HFFc6 (cell line): Measurements from ENCODE around the gene GPR17. TPM values are rescaled to one million over a fixed set of nuclear protein-coding genes. Genes with fewer than 3 reads are reported as not detected.
A peak's percentile ranks its signal among the peaks of the same experiment; 100 is the strongest.

Experiments used
- DNase-seq: peaks from one replicate; pipeline ENCODE4 v3.0.0-alpha.2; 2018
- H3K27ac Mint-ChIP-seq: 2 replicates; pipeline ENCODE4 v1.8.0; 2020; ENCODE audit warnings: mild to moderate bottlenecking, mixed read lengths
- H3K27me3 Mint-ChIP-seq: 2 replicates; pipeline ENCODE4 v1.8.0; 2021; ENCODE audit warnings: mild to moderate bottlenecking, moderate library complexity, mixed read lengths; ENCODE audit not compliant: insufficient read depth
- H3K36me3 Mint-ChIP-seq: 2 replicates; pipeline ENCODE4 v1.8.0; 2021; ENCODE audit warnings: low read depth, mixed read lengths
- H3K4me1 Mint-ChIP-seq: 2 replicates; pipeline ENCODE4 v1.8.0; 2020; ENCODE audit warnings: low read depth, mixed read lengths
- H3K4me3 Mint-ChIP-seq: 2 replicates; pipeline ENCODE4 v1.8.0; 2020; ENCODE audit warnings: mild to moderate bottlenecking, moderate library complexity, mixed read lengths
- H3K9me3 Mint-ChIP-seq: 2 replicates; pipeline ENCODE4 v1.8.0; 2020; ENCODE audit warnings: mild to moderate bottlenecking, mixed read lengths
- CTCF ChIP-seq: fragments of 200-600 bp; sonication (generic); IDR thresholded peaks from 2 replicates; pipeline ENCODE4 v1.5.0; 2021; ENCODE audit warnings: antibody characterized with exemption, mild to moderate bottlenecking
- total RNA-seq, 6 experiments: library from RNA; stranded (reverse); fragmentation: NEBNext Ultra II Directional; extraction: Animal tissue kit (Norgen Biotek cat#: 25700); gene quantifications; 2 replicates in 1 of 6; 3 replicates in 5 of 6; pipeline ENCODE4 v1.2.3, GENCODE V29; 2021

The GPR17 gene
- total RNA-seq, 6 experiments from 2014 or later, result not detected

- H3K9me3 Mint-ChIP-seq, result no peaks in the 10 kb centered on the region
- peak overlapping the region; percentile 90 for H3K4me3 Mint-ChIP-seq
- peaks cover 42% of the 10 kb centered on the region for H3K4me1 Mint-ChIP-seq
- peak overlapping the region; percentile 86 for H3K27ac Mint-ChIP-seq
- peaks cover 15% of the 10 kb centered on the region; the same call in 1 of the 2 replicates for H3K36me3 Mint-ChIP-seq
- H3K27me3 Mint-ChIP-seq, result no peaks in the 10 kb centered on the region; the same call in 1 of the 2 replicates
- no peak for DNase-seq
- TF ChIP-seq CTCF, result no peak
Measured at GRCh38 chr2:127700527-127701192, 54.7 kb downstream of the GPR17 start.

- H3K4me1 Mint-ChIP-seq, result peaks cover 39% of the 10 kb centered on the region
- H3K4me3 Mint-ChIP-seq, result peak within 1 kb of the TSS; percentile 90
- H3K36me3 Mint-ChIP-seq, result peaks cover 15% of the 10 kb centered on the region; the same call in 1 of the 2 replicates
- H3K27me3 Mint-ChIP-seq, result no peaks in the 10 kb centered on the region; the same call in 1 of the 2 replicates
- TF ChIP-seq CTCF, result no peak
- peak within 1 kb of the TSS; percentile 91 for H3K27ac Mint-ChIP-seq
- no peaks in the 10 kb centered on the region for H3K9me3 Mint-ChIP-seq
- peak; percentile 88 for DNase-seq
Measured at GRCh38 chr2:127701193-127701650, 55.3 kb downstream of the GPR17 start, which contains the start of gene SFT2D3. SFT2D3 (plus strand) TSS chr2:127701497; CDS start chr2:127701529, 32 bp downstream.

GRCh38 chr2:127701651-127702394, 55.9 kb downstream of the GPR17 start:
- peaks cover 15% of the 10 kb centered on the region; the same call in 1 of the 2 replicates for H3K36me3 Mint-ChIP-seq
- H3K4me1 Mint-ChIP-seq, result peaks cover 37% of the 10 kb centered on the region
- peak overlapping the region; percentile 91 for H3K27ac Mint-ChIP-seq
- TF ChIP-seq CTCF, result peak; percentile 32; the same call in 1 of the 2 replicates
- H3K4me3 Mint-ChIP-seq, result peak overlapping the region; percentile 90
- no peaks in the 10 kb centered on the region for H3K9me3 Mint-ChIP-seq
- no peaks in the 10 kb centered on the region; the same call in 1 of the 2 replicates for H3K27me3 Mint-ChIP-seq
- DNase-seq, result peak; percentile 69

Other genes with a start within 250 kb of the GPR17 start
- not detected for gene PROC, start 227.7 kb upstream of the GPR17 start, total RNA-seq
- gene IWS1, start 119.7 kb upstream of the GPR17 start, total RNA-seq, result 10 to 100 TPM; 34.7 to 44.6 (median 38.3) TPM
- gene MYO7B, start 110.5 kb upstream of the GPR17 start, total RNA-seq, result 1 to 10 TPM in 2 of 6 experiments, under 1 TPM in 4; 0.74 to 1.3 (median 0.98) TPM
- 10 to 100 TPM; 47.8 to 65.0 (median 59.1) TPM for gene LIMS2, start 29.4 kb downstream of the GPR17 start, total RNA-seq
- 1 to 10 TPM; 2.5 to 3.2 (median 3.0) TPM for gene SFT2D3, start 55.3 kb downstream of the GPR17 start, total RNA-seq
- 10 to 100 TPM; 36.3 to 40.1 (median 39.4) TPM for gene WDR33, start 165.0 kb downstream of the GPR17 start, total RNA-seq
- 10 to 100 TPM; 36.4 to 46.8 (median 41.5) TPM for gene POLR2D, start 212.0 kb downstream of the GPR17 start, total RNA-seq
- 10 to 100 TPM; 13.9 to 18.2 (median 14.8) TPM for gene AMMECR1L, start 239.8 kb downstream of the GPR17 start, total RNA-seq